CD4-positive, alpha-beta T cell treated with Interleukin-15 for 4 hours (primary cell): ENCODE measurements around the gene ZNF224.
A peak's percentile ranks its signal among the peaks of the same experiment; 100 is the strongest.
"Not testable (repeated sequence)": the region's sequence is repeated elsewhere in the genome, so short reads cannot be mapped to it uniquely, and the experiment has no call there.

Experiments used
- DNase-seq: peaks from one replicate; pipeline ENCODE4 v3.0.0-alpha.2; 2020; ENCODE audit warnings: low spot score

The ZNF224 gene

GRCh38 chr19:44093931-44094765 lies at the start of gene ZNF224:
ZNF224 (plus strand) TSS chr19:44094361; CDS start chr19:44097874, 3,513 bp downstream.
- DNase-seq, result peak; percentile 86

- no peak for DNase-seq
Measured at GRCh38 chr19:44050740-44051649, 43.2 kb upstream of the ZNF224 start.

GRCh38 chr19:44051650-44052402 lies 42.3 kb upstream of the ZNF224 start, which contains the start of gene ZNF223:
ZNF223 (plus strand) TSS chr19:44052036; CDS start chr19:44055177, 3,141 bp downstream.
- DNase-seq, result peak; percentile 78

- no peak for DNase-seq
Measured at GRCh38 chr19:44055870-44056269, 38.3 kb upstream of the ZNF224 start.

- DNase-seq, result no peak
Measured at GRCh38 chr19:44059229-44059628, 34.9 kb upstream of the ZNF224 start.

- no peak for DNase-seq
Measured at GRCh38 chr19:44061038-44061437, 33.1 kb upstream of the ZNF224 start.

- DNase-seq, result no peak
Measured at GRCh38 chr19:44066305-44066704, 27.9 kb upstream of the ZNF224 start.

GRCh38 chr19:44069415-44069814 lies 24.7 kb upstream of the ZNF224 start:
- no peak for DNase-seq

- DNase-seq, result peak; percentile 88
Measured at GRCh38 chr19:44071824-44072542, 22.2 kb upstream of the ZNF224 start, which contains the start of gene ZNF284. ZNF284 (plus strand) TSS chr19:44072159; CDS start chr19:44076390, 4,231 bp downstream.

GRCh38 chr19:44072543-44073401 lies 21.4 kb upstream of the ZNF224 start:
- no peak for DNase-seq

- no peak for DNase-seq
Measured at GRCh38 chr19:44076325-44076724, 17.8 kb upstream of the ZNF224 start.

- no peak for DNase-seq
Measured at GRCh38 chr19:44092108-44092507, 2.1 kb upstream of the ZNF224 start.

- no peak for DNase-seq
Measured at GRCh38 chr19:44107751-44108150, 13.6 kb downstream of the ZNF224 start.

GRCh38 chr19:44109458-44109857 lies 15.3 kb downstream of the ZNF224 start:
- no peak for DNase-seq

GRCh38 chr19:44111910-44112463 lies 17.8 kb downstream of the ZNF224 start:
- no peak for DNase-seq

GRCh38 chr19:44112802-44113137 lies 18.6 kb downstream of the ZNF224 start:
- DNase-seq, result no peak

GRCh38 chr19:44113138-44113783 lies 19.1 kb downstream of the ZNF224 start, which contains the start of gene ZNF225:
ZNF225 (plus strand) TSS chr19:44113399; CDS start chr19:44115828, 2,429 bp downstream.
- peak; percentile 92 for DNase-seq

GRCh38 chr19:44113784-44114390 lies 19.7 kb downstream of the ZNF224 start:
- no peak for DNase-seq

GRCh38 chr19:44121162-44121561 lies 27.0 kb downstream of the ZNF224 start:
- not testable (repeated sequence) for DNase-seq
